GM23248 (cell line): ENCODE results near the gene FSTL1. TPM values are rescaled to one million over a fixed set of nuclear protein-coding genes. Genes with fewer than 3 reads are reported as not detected.

Source experiments
- DNase-seq: peaks from one replicate; pipeline ENCODE4 v3.0.0-alpha.2; 2015
- H2AFZ ChIP-seq: fragments of 200-600 bp; sonication (generic); 2 replicates; pipeline ENCODE4 v1.6.1; 2016; ENCODE audit warnings: antibody characterized with exemption
- H3F3A ChIP-seq: fragments of 200-600 bp; sonication (generic); 2 replicates; pipeline ENCODE4 v1.6.1; 2016; ENCODE audit warnings: mild to moderate bottlenecking, antibody characterized with exemption, mixed run types; ENCODE audit not compliant: insufficient read depth
- H3K27ac ChIP-seq: fragments of 200-600 bp; sonication (generic); 2 replicates; pipeline ENCODE4 v1.5.1; 2016; ENCODE audit warnings: mild to moderate bottlenecking
- H3K27me3 ChIP-seq: fragments of 200-600 bp; sonication (generic); replicated peaks from 2 replicates; pipeline ENCODE4 v1.6.1; 2016; ENCODE audit warnings: mild to moderate bottlenecking; ENCODE audit not compliant: insufficient read depth
- H3K36me3 ChIP-seq: fragments of 200-600 bp; sonication (generic); 2 replicates; pipeline ENCODE4 v1.6.1; 2016; ENCODE audit warnings: low read depth, mild to moderate bottlenecking
- H3K4me1 ChIP-seq: fragments of 200-600 bp; sonication (generic); 2 replicates; pipeline ENCODE4 v1.6.1; 2016; ENCODE audit warnings: mild to moderate bottlenecking; ENCODE audit not compliant: insufficient read depth
- H3K4me2 ChIP-seq: fragments of 200-600 bp; sonication (generic); one replicate; pipeline ENCODE4 v1.6.1; 2016; ENCODE audit warnings: mild to moderate bottlenecking; ENCODE audit not compliant: unreplicated experiment
- H3K4me3 ChIP-seq: fragments of 200-600 bp; sonication (generic); 2 replicates; pipeline ENCODE4 v1.5.1; 2016; ENCODE audit warnings: mild to moderate bottlenecking
- H3K79me2 ChIP-seq: fragments of 200-600 bp; sonication (generic); 2 replicates; pipeline ENCODE4 v1.6.1; 2016; ENCODE audit warnings: mild to moderate bottlenecking; ENCODE audit not compliant: insufficient read depth
- H3K9ac ChIP-seq: fragments of 200-600 bp; sonication (generic); 2 replicates; pipeline ENCODE4 v1.6.1; 2016; ENCODE audit warnings: mild to moderate bottlenecking
- H3K9me2 ChIP-seq: fragments of 200-600 bp; sonication (generic); 2 replicates; pipeline ENCODE4 v1.6.1; 2016; ENCODE audit warnings: mixed run types, mild to moderate bottlenecking, moderate library complexity; ENCODE audit not compliant: insufficient read depth
- H3K9me3 ChIP-seq: fragments of 200-600 bp; sonication (generic); one replicate; pipeline ENCODE4 v1.6.1; 2017; ENCODE audit warnings: low read depth
- H4K20me1 ChIP-seq: fragments of 200-600 bp; sonication (generic); 2 replicates; pipeline ENCODE4 v1.6.0; 2016; ENCODE audit not compliant: insufficient read depth
- EZH2 ChIP-seq: fragments of 200-600 bp; sonication (generic); IDR thresholded peaks from 2 replicates; pipeline ENCODE4 v1.6.1; 2018; ENCODE audit warnings: antibody characterized with exemption, mild to moderate bottlenecking; ENCODE audit not compliant: insufficient read depth, poor library complexity, severe bottlenecking
- EZH2phosphoT487 ChIP-seq: fragments of 200-600 bp; sonication (generic); IDR thresholded peaks from 2 replicates; pipeline ENCODE4 v1.6.1; 2018; ENCODE audit warnings: antibody characterized with exemption, moderate library complexity, mild to moderate bottlenecking, low read depth; ENCODE audit not compliant: insufficient read depth
- WGBS, 2 experiments: methylation state at CpG; one replicate each; pipeline ENCODE4 v1.1.6; 2015 to 2017; ENCODE audit warnings: low lambda C conversion rate in 2 of 2, low coverage in 1 of 2; ENCODE audit errors: missing lambda C conversion rate in 2 of 2; 5-methylcytosine and 5-hydroxymethylcytosine counted together
- in situ Hi-C: fragments of 300-500 bp; cut with MboI; formaldehyde crosslinking; loops from 2 replicates; pipeline ENCODE4 v1.15.0; 2020
- polyA plus RNA-seq: library from polyadenylated mRNA; unstranded; fragments of >200 nt; fragmentation: Nextera tagmentation; extraction: Ambion mirVana; gene quantifications from 2 replicates; pipeline ENCODE4 v1.2.1, GENCODE V29; 2016
- total RNA-seq: library from RNA; depleted of rRNA; stranded (reverse); fragments of >200 nt; shearing (Covaris generic); gene quantifications from 2 replicates; pipeline ENCODE4 v1.2.3, GENCODE V29; 2014

The FSTL1 gene
- total and polyA plus RNA-seq, 2 experiments from 2014 or later, result 1,910 to 4,171 TPM

DNA sequence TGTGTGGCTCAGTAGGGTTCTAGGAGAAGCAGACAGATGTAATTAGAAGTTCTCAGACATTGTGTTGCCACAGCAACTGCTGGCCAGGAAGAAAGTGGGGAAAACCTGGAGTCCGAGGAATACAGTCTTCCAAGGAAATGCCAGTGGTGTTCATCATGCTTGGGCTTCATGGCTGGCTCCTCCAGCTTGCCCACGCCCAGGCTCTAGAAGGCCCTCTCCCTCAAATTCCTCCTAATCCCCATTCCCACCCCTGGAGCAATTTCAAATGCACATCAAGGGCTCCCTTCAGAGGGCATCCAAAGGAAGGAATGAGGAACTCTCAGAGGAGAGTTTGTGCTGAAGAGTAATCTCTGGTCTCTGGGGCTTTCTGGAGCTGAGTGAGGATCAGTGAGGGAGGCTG, 21.9 kb downstream of the FSTL1 start:
- Histone ChIP-seq H3K36me3 (peaks cover 68% of the 10 kb centered on the region), H3K27me3 (no peaks in the 10 kb centered on the region), H3K4me3 (no peak overlapping the region), H3K4me2 (peak overlapping the region; percentile 41), H3K79me2 (peaks cover 94% of the 10 kb centered on the region), H3K4me1 (peaks cover 100% of the 10 kb centered on the region), H3K9ac (peak overlapping the region; percentile 65), H3K9me2 (no peaks in the 10 kb centered on the region), H3K9me3 (no peaks in the 10 kb centered on the region), H4K20me1 (peaks cover 10% of the 10 kb centered on the region; the same call in 1 of the 2 replicates), H3K27ac (peak overlapping the region; percentile 89), H2AFZ (no peak overlapping the region), H3F3A (peaks cover 98% of the 10 kb centered on the region)
- WGBS, 2 experiments, result 12 to 17% methylated on average over 2 of the region's 2 CpGs
- in situ Hi-C loops, result no loop called here
- peak; percentile 71 for DNase-seq
- TF ChIP-seq EZH2phosphoT487 (no peak), EZH2 (no peak)

GRCh38 chr3:120427201-120427600, 23.6 kb downstream of the FSTL1 start:
- Histone ChIP-seq H3K27ac (peak overlapping the region; percentile 89), H3K9me2 (no peaks in the 10 kb centered on the region), H3K36me3 (peaks cover 69% of the 10 kb centered on the region), H3K4me3 (no peak overlapping the region), H3K4me1 (peaks cover 100% of the 10 kb centered on the region), H3K4me2 (peak overlapping the region; percentile 5), H4K20me1 (peaks cover under 1% of the 10 kb centered on the region; the same call in 1 of the 2 replicates), H3K27me3 (no peaks in the 10 kb centered on the region), H3F3A (peaks cover 98% of the 10 kb centered on the region), H3K9ac (peak overlapping the region; percentile 44; the same call in 1 of the 2 replicates), H3K79me2 (peaks cover 94% of the 10 kb centered on the region), H3K9me3 (no peaks in the 10 kb centered on the region), H2AFZ (no peak overlapping the region)
- TF ChIP-seq EZH2phosphoT487 (no peak), EZH2 (no peak)
- DNase-seq, result no peak
- in situ Hi-C loops, result no loop called here

DNA sequence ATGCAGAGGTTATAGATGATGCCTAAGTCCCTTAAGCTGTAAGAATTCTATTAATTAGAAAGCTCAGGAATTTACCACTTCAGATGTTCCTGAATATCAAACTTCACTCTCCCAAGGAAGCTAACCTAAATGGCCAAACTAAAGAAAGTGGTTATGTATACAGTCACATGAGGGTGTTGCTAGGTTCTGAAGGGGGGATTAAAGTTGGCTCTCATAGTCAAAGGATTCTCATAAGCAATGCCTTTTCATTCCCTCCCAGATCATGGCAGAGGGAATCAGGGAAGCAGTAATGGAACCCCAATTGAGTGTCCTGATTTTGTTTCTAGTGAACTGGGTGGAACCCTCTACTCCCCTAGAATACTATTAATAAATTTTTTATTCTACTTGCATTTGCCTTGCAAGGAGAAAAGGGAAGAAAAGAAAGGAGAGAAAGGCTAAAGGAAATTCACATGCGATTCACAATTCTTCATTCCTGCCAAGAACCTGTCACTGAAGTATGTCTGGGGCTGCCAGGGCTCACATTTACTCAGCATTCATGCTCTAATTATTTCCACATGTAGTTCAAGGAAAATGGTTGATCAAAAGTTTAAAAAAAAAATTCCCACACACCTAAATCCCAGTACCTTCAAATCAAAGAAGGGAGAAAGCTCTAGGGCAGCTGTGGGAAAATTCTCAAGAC, 25.1 kb downstream of the FSTL1 start:
- DNase-seq, result peak; percentile 88
- Histone ChIP-seq H3F3A (peaks cover 98% of the 10 kb centered on the region), H3K9me3 (no peaks in the 10 kb centered on the region), H3K4me3 (peak overlapping the region; percentile 9; the same call in 1 of the 2 replicates), H3K9me2 (no peaks in the 10 kb centered on the region), H3K4me2 (peak overlapping the region; percentile 76), H2AFZ (no peak overlapping the region), H3K79me2 (peaks cover 94% of the 10 kb centered on the region), H3K4me1 (peaks cover 100% of the 10 kb centered on the region), H3K36me3 (peaks cover 63% of the 10 kb centered on the region), H3K27ac (peak overlapping the region; percentile 89), H3K27me3 (no peaks in the 10 kb centered on the region), H4K20me1 (peaks cover 2% of the 10 kb centered on the region; the same call in 1 of the 2 replicates), H3K9ac (peak overlapping the region; percentile 44)
- in situ Hi-C loops, result no loop called here
- TF ChIP-seq EZH2phosphoT487 (no peak), EZH2 (no peak)
- 0% methylated on average over 1 of the region's 1 CpG for WGBS, 2 experiments

GRCh38 chr3:120424976-120425570, 25.7 kb downstream of the FSTL1 start:
- WGBS, 2 experiments, result 42 to 43% methylated on average over 5 of the region's 5 CpGs
- TF ChIP-seq EZH2 (no peak), EZH2phosphoT487 (no peak)
- Histone ChIP-seq H4K20me1 (peaks cover 9% of the 10 kb centered on the region; the same call in 1 of the 2 replicates), H3K36me3 (peaks cover 60% of the 10 kb centered on the region), H3K27me3 (no peaks in the 10 kb centered on the region), H3K4me2 (peak overlapping the region; percentile 76), H3K27ac (peak overlapping the region; percentile 89), H3K4me3 (no peak overlapping the region), H3K4me1 (peaks cover 100% of the 10 kb centered on the region), H2AFZ (no peak overlapping the region), H3K9me2 (no peaks in the 10 kb centered on the region), H3K9ac (peak overlapping the region; percentile 44), H3F3A (peaks cover 98% of the 10 kb centered on the region), H3K79me2 (peaks cover 94% of the 10 kb centered on the region), H3K9me3 (no peaks in the 10 kb centered on the region)
- no peak for DNase-seq
- in situ Hi-C loops, result loop anchor here (25.0 kb wide), 1 partner anchor 362 kb away; no protein-coding TSS in a partner anchor
